HUES6 (cell line): Measurements from ENCODE around the gene SLC66A2.

ENCODE experiments used
- H3K27ac ChIP-seq: 2 replicates; pipeline ENCODE4 v1.7.0; 2013; ENCODE audit warnings: low read depth, mild to moderate bottlenecking, low read length, inconsistent platforms
- H3K27me3 ChIP-seq: 2 replicates; pipeline ENCODE4 v1.6.1; 2013; ENCODE audit warnings: low read length; ENCODE audit not compliant: control insufficient read depth, insufficient read depth
- H3K36me3 ChIP-seq: 2 replicates; pipeline ENCODE4 v1.6.1; 2013; ENCODE audit warnings: low read length; ENCODE audit not compliant: control insufficient read depth, insufficient read depth
- H3K4me1 ChIP-seq: 2 replicates; pipeline ENCODE4 v1.6.1; 2013; ENCODE audit warnings: low read length; ENCODE audit not compliant: control insufficient read depth, insufficient read depth
- H3K4me3 ChIP-seq: 2 replicates; pipeline ENCODE4 v1.5.1; 2013; ENCODE audit warnings: low read depth, low read length
- H3K9ac ChIP-seq: one replicate; pipeline ENCODE4 v1.6.1; 2013; ENCODE audit warnings: mild to moderate bottlenecking, low read length
- H3K9me3 ChIP-seq: 2 replicates; pipeline ENCODE4 v1.6.1; 2013; ENCODE audit warnings: low read depth, low read length; ENCODE audit not compliant: control insufficient read depth, insufficient read depth

Gene SLC66A2

DNA sequence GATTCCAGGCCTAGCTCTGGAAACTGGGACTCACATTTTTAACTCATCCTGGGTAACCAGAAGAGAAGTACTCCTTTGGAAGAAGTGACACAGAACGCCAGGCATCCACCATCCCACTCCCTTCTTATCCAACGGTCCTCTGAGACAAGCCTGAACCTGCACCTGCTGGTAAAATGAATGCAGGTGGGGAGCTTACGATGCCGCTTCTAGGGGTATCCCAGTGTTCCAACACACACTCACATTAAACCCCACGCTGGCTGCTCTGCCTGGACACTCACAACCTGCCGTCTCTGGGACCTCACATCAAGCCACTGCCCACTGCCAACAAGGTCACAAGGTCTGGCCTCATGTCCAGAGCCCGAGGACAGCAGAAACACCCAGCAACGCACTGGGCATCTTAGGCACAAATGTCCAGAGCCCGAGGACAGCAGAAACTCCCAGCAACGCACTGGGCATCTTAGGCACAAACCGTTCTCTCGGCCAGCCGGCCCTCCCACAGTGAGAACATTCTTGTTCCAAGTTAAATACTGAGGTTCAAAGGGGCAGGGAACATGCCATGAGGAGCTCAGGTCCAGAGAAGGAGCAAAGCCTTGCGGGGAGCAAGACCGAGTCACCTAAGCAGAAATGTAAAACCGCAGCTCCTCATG lies 9.9 kb downstream of the SLC66A2 start:
- Histone ChIP-seq H3K9ac (no peak overlapping the region), H3K9me3 (no peaks in the 10 kb centered on the region), H3K27me3 (no peaks in the 10 kb centered on the region), H3K36me3 (peaks cover 10% of the 10 kb centered on the region; the same call in 1 of the 2 replicates), H3K4me3 (no peak overlapping the region), H3K27ac (no peak overlapping the region), H3K4me1 (peaks cover 7% of the 10 kb centered on the region; the same call in 1 of the 2 replicates)

DNA sequence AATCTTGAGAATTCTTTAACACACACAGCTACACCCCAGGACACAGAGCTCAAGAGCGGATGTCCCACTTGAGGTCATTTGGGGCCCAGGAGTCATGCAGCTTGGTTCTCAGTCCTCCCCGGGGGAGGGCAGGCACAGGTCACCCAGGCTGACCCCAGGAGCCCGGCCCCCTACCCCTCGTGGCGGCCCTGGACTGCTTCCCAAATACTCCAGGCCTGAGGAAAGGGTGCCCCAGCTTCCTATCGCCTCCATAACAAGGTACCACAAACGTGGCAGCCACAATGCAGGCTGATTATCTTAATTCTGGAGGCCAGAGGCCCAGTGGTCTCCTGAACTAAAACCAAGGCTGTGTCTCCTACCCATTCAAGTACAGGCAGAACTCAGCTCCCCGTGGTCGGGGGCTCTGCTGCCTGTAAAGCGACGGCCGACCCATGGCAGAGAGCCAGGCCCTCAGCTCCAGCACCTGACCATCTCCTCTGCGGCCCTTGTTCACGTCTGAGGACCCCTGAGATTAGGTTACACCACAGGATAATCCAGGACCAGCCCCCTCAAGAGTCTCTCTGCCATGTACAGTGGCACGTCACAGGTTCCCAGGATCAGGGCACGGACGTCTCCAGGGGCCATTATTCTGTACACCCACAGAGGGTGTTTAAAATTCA lies 10.5 kb downstream of the SLC66A2 start:
- peaks cover 2% of the 10 kb centered on the region; the same call in 1 of the 2 replicates for H3K9me3 ChIP-seq

DNA sequence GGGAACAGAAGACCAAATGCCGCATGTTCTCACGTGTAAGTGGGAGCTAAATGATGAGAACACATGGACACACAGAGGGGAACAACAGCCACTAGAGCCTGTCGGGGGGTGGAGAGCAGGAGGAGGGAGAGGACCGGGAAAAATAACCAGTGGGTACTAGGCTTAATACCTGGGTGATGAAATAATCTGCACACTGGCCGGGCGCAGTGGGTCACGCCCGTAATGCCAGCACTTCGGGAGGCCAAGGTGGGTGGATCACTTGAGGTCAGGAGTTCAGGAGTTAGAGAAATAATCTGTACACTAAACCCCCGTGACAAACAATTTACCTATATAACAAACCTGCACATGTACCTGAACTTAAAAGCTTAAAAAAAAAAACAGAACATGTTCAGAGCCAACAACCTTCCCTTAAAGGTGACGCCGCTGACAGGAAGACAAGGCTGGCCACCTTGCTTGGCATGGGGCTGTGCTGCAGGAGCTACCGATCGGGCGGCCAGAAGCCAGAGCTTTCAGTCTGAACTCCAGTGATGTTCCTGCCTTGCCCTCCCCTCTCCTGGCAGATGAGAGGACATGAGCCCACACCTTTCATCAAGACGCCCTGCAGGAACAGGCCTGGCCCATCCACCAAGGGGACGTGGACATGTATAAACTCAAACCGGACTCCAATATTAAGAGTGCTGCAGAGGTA lies 11.2 kb downstream of the SLC66A2 start:
- peaks cover 9% of the 10 kb centered on the region; the same call in 1 of the 2 replicates for H3K9me3 ChIP-seq
- H3K4me3 ChIP-seq = no peak overlapping the region
- H3K9ac ChIP-seq = no peak overlapping the region
- H3K27ac ChIP-seq = no peak overlapping the region
- H3K4me1 ChIP-seq = peaks cover 5% of the 10 kb centered on the region; the same call in 1 of the 2 replicates
- H3K27me3 ChIP-seq = no peaks in the 10 kb centered on the region
- peaks cover 18% of the 10 kb centered on the region for H3K36me3 ChIP-seq

More for the DNA sequence above, 10.5 kb downstream of the SLC66A2 start:
- no peak overlapping the region for H3K27ac ChIP-seq
- H3K9ac ChIP-seq = no peak overlapping the region
- H3K27me3 ChIP-seq = no peaks in the 10 kb centered on the region
- H3K36me3 ChIP-seq = peaks cover 12% of the 10 kb centered on the region
- H3K4me1 ChIP-seq = peaks cover 7% of the 10 kb centered on the region; the same call in 1 of the 2 replicates
- no peak overlapping the region for H3K4me3 ChIP-seq

DNA sequence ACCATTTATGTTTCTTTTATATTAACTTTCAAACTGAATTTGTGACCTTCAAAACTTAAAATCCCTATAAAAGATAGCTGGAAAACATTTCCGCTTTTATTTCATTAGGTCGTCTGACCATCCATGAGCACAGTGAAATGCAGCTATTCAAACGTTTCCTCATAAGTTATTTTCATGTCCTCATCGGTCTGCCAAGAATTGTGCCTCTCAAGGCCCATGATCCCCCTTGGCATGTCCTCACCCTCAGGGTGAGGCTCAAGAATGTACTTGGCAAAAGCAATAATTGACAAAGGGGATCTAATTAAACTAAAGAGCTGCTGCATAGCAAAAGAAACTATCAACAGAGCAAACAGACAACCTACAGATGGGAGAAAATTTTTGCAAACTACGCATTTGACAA lies 12.4 kb downstream of the SLC66A2 start:
- Histone ChIP-seq H3K9me3 (peaks cover 12% of the 10 kb centered on the region; the same call in 1 of the 2 replicates), H3K27me3 (no peaks in the 10 kb centered on the region), H3K27ac (no peak overlapping the region), H3K9ac (no peak overlapping the region), H3K4me3 (no peak overlapping the region), H3K36me3 (peaks cover 20% of the 10 kb centered on the region), H3K4me1 (no peaks in the 10 kb centered on the region)

DNA sequence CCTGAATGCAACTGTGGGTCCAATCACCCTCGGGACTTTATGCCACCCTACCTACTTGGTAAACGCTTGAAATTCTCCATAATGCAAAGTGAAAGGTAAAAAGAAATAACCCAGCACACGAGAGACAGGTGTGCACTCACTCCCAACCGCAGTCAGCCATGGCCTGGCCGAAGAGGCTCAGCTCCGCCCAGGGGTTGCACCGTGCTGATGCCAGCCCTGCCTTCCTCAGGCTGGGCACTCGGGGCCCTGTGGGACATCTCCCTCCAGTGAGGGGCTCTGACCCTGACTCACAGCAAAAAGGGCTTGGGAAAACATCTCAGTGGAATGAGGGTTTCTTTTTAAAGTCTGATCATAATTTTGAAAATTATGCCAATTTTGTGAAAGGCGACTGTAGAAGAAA lies 13.3 kb downstream of the SLC66A2 start:
- Histone ChIP-seq H3K9me3 (peaks cover 14% of the 10 kb centered on the region; the same call in 1 of the 2 replicates), H3K27ac (no peak overlapping the region), H3K4me1 (no peaks in the 10 kb centered on the region), H3K4me3 (no peak overlapping the region), H3K27me3 (no peaks in the 10 kb centered on the region), H3K9ac (no peak overlapping the region), H3K36me3 (peaks cover 20% of the 10 kb centered on the region)

DNA sequence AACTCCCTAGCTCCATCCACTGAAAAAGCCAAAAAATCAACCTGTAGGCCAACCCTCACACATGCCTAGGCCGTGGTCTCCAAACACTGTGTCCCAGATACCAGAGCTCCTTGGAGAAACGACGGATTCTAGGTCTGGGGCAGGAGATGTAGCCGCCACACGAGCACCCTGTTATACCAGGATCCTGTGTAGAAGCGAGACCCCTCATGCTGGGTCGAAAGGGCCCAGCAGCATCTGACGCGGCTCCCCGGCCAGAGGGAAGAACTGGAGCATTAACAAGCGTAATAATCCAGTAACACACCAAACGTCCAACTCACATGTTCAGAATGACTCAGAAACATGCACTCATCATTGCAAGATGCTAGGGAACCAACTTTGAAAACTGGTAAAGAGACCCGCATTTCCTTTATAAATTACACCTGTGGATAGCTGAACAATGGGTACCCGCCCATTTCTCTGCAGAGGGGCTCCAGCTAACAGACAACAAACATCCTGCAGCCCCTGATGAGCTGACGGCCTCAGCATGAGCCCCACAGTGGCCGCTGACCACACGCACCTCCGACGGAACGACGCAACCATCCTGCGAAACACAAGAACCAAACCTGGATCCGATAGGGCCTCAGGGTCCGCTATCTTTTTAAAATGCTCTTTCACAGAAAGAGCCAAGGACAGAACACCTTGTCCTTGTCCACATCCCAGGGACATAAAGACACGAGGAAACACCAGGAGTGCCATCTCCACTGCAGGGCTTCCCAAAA lies 14.2 kb downstream of the SLC66A2 start:
- H3K27ac ChIP-seq = no peak overlapping the region
- H3K4me1 ChIP-seq = no peaks in the 10 kb centered on the region
- peaks cover 19% of the 10 kb centered on the region; the same call in 1 of the 2 replicates for H3K9me3 ChIP-seq
- H3K9ac ChIP-seq = no peak overlapping the region
- H3K4me3 ChIP-seq = no peak overlapping the region
- peaks cover 20% of the 10 kb centered on the region for H3K36me3 ChIP-seq
- H3K27me3 ChIP-seq = no peaks in the 10 kb centered on the region

DNA sequence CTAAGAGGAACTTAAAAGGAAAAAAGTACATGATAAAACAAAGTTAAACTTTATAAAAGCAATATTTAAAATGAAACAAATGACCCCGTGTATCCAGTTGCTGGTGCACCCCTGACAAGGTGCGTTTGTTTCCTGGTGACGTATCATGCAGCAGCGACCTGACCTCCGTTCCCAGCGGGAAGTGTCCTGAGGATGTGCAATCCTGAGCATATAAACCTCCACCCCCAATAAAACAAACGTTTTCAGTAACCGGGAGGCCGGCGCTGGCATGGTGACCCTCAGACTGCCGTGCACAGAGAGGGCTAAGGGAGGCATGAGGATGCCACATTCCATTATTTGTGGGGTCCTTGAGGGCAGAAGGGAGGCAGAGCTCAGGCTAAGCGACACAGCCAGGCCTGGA lies 14.8 kb downstream of the SLC66A2 start:
- no peak overlapping the region for H3K9ac ChIP-seq
- H3K4me3 ChIP-seq = no peak overlapping the region
- peaks cover 22% of the 10 kb centered on the region; the same call in 1 of the 2 replicates for H3K9me3 ChIP-seq
- H3K27me3 ChIP-seq = no peaks in the 10 kb centered on the region
- H3K4me1 ChIP-seq = no peaks in the 10 kb centered on the region
- no peak overlapping the region for H3K27ac ChIP-seq
- H3K36me3 ChIP-seq = peaks cover 16% of the 10 kb centered on the region

DNA sequence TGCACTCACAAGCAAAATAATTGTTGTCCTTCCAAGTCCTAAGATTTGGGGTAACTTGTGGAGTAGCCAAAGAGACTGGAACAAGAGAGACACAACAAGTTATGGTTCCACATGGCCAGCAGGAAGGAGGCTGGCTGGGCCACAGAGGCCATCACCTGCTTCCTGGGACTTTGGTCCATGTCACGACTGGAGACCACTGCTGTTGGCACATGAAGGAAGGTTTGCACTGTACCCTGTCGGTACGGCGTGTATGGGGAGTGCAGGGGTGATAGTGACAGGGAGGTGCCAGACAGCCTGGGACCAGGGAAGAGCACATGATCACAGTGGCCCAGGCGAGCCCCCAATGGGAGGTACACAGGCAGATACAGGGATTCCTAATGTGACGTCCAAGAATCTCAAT lies 15.5 kb downstream of the SLC66A2 start:
- no peaks in the 10 kb centered on the region for H3K4me1 ChIP-seq
- H3K27me3 ChIP-seq = no peaks in the 10 kb centered on the region
- H3K9ac ChIP-seq = no peak overlapping the region
- peaks cover 11% of the 10 kb centered on the region for H3K36me3 ChIP-seq
- no peak overlapping the region for H3K27ac ChIP-seq
- H3K9me3 ChIP-seq = peaks cover 29% of the 10 kb centered on the region
- no peak overlapping the region for H3K4me3 ChIP-seq

DNA sequence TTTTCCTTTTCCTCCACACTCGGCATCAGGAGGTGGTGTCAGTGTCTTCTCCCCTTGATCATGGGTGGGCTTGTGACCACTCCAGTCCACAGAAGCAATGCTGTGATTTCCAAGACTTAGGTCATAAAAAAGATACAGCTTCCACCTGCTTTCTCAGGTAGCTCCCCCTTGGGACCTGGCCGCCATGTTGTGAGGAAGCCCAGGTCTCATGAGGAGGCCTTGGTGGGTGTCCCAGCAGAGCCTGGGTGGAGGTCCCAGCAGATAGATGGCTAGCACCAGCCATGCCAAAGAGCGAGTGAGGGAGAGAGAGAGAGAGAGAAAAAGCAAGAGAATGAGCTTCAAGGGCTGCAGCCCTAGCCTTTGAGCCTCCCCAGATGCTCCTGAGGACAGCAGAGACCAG lies 16.0 kb downstream of the SLC66A2 start:
- Histone ChIP-seq H3K9ac (no peak overlapping the region), H3K4me3 (no peak overlapping the region), H3K27me3 (no peaks in the 10 kb centered on the region), H3K36me3 (peaks cover 11% of the 10 kb centered on the region), H3K27ac (no peak overlapping the region), H3K4me1 (no peaks in the 10 kb centered on the region), H3K9me3 (peaks cover 32% of the 10 kb centered on the region)

DNA sequence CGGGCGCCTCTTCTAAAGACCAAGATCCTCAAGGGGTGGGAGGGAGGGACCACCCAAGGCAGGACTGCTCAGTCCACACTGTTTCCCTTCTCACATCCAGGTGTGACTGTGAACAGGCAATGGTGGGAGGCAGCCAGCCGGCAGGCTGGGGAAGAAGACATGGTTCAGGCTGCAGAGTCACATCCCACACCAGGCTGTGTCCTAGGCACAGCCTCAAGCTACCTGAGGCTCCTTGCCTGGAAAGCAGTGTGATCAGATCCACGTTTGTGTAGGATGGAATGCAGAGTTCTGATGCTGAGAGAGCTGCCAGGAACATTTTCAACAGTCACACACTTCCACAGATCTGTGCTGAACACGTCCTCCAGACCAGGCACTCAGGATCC lies 16.4 kb downstream of the SLC66A2 start:
- peaks cover 34% of the 10 kb centered on the region for H3K9me3 ChIP-seq
- H3K27ac ChIP-seq = no peak overlapping the region
- no peak overlapping the region for H3K9ac ChIP-seq
- H3K36me3 ChIP-seq = peaks cover 11% of the 10 kb centered on the region
- H3K4me1 ChIP-seq = no peaks in the 10 kb centered on the region
- no peaks in the 10 kb centered on the region for H3K27me3 ChIP-seq
- H3K4me3 ChIP-seq = no peak overlapping the region
